GM21423 (cell line): ENCODE results near the gene CNIH4.
"Not testable (repeated sequence)": the region's sequence is repeated elsewhere in the genome, so short reads cannot be mapped to it uniquely, and the experiment has no call there.

Source experiments
- ATAC-seq: cut with Tn5 transposase; IDR thresholded peaks from one replicate; pipeline ENCODE4 v1.9.1; 2021; ENCODE audit warnings: mild to moderate bottlenecking, moderate library complexity; ENCODE audit not compliant: unreplicated experiment

CNIH4 gene

GRCh38 chr1:224356685-224357625 lies at the start of gene CNIH4:
Gene CNIH4 (plus strand): TSS chr1:224356879. CDS start chr1:224356925, 46 bp downstream.
- ATAC-seq: peak; percentile 98

- no peak for ATAC-seq
These were observed 48.6 kb upstream of the CNIH4 start for GRCh38 chr1:224308064-224308463.

GRCh38 chr1:224311503-224311902 lies 45.2 kb upstream of the CNIH4 start:
- not testable (repeated sequence) for ATAC-seq

- ATAC-seq: no peak
These were observed 44.7 kb upstream of the CNIH4 start for GRCh38 chr1:224312025-224312424.

- no peak for ATAC-seq
These were observed 39.2 kb upstream of the CNIH4 start for GRCh38 chr1:224317383-224318045.

GRCh38 chr1:224321706-224322105 lies 35.0 kb upstream of the CNIH4 start:
- ATAC-seq: no peak

- no peak for ATAC-seq
These were observed 30.7 kb upstream of the CNIH4 start for GRCh38 chr1:224325959-224326358.

GRCh38 chr1:224328644-224329043 lies 28.0 kb upstream of the CNIH4 start:
- no peak for ATAC-seq

- ATAC-seq: no peak
These were observed 27.2 kb upstream of the CNIH4 start for GRCh38 chr1:224329484-224329841.

- ATAC-seq: peak; percentile 73
These were observed 26.6 kb upstream of the CNIH4 start, which contains the start of gene NVL for GRCh38 chr1:224329842-224330753. Gene NVL (minus strand): TSS chr1:224330172. CDS start chr1:224330127, 45 bp downstream.

- no peak for ATAC-seq
These were observed 25.4 kb upstream of the CNIH4 start for GRCh38 chr1:224331326-224331725.

GRCh38 chr1:224331824-224332223 lies 24.9 kb upstream of the CNIH4 start:
- no peak for ATAC-seq

- ATAC-seq: peak; percentile 47
These were observed 23.3 kb upstream of the CNIH4 start for GRCh38 chr1:224333309-224333926.

GRCh38 chr1:224333939-224334786 lies 22.5 kb upstream of the CNIH4 start:
- no peak for ATAC-seq

GRCh38 chr1:224338150-224338838 lies 18.4 kb upstream of the CNIH4 start:
- ATAC-seq: no peak

GRCh38 chr1:224339442-224340033 lies 17.1 kb upstream of the CNIH4 start:
- ATAC-seq: no peak

GRCh38 chr1:224340453-224341384 lies 16.0 kb upstream of the CNIH4 start:
- peak; percentile 83 for ATAC-seq
